SK-N-MC (cell line): Measurements from ENCODE around the gene UPF1.

ENCODE experiments used
- EZH2 ChIP-seq: fragments of 200-600 bp; sonication (generic); IDR thresholded peaks from one replicate; pipeline ENCODE4 v1.6.1; 2017; ENCODE audit warnings: antibody characterized with exemption
- POLR2AphosphoS5 ChIP-seq: IDR thresholded peaks from 2 replicates; pipeline ENCODE4 v1.6.1; 2012; ENCODE audit warnings: mild to moderate bottlenecking, low read depth, low read length, borderline replicate concordance

- TF ChIP-seq EZH2 (no peak), POLR2AphosphoS5 (no peak)
These were observed 19.0 kb downstream of the UPF1 start for GRCh38 chr19:18850471-18851375.
